ENCODE results near the gene CDV3.

DNA sequence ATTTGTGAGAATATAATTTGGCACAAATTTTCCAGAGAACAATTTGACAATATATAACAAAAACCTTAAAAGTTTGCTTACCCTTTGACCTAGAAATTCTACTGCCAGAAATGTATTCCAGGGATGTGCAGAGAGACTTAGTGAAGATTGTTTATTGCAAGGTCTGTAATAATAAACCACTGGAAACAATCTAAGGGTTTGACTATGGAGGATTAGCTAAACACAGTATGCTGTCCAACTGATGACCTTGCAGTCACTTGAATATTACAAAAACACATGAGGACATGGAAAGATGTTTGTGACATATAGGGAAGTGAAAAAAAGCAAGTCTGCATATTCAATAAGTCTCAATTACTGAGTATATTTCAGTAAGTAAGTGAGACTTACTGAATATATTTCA, 48.1 kb upstream of the CDV3 start:
- TF ChIP-seq RAD21 (IDR thresholded peaks at IDR 0.05) (no peak), SP1 (IDR thresholded peaks at IDR 0.05) (no peak), HNF4G (IDR thresholded peaks at IDR 0.05) (no peak)
- TF ChIP-seq, protein P1, sequence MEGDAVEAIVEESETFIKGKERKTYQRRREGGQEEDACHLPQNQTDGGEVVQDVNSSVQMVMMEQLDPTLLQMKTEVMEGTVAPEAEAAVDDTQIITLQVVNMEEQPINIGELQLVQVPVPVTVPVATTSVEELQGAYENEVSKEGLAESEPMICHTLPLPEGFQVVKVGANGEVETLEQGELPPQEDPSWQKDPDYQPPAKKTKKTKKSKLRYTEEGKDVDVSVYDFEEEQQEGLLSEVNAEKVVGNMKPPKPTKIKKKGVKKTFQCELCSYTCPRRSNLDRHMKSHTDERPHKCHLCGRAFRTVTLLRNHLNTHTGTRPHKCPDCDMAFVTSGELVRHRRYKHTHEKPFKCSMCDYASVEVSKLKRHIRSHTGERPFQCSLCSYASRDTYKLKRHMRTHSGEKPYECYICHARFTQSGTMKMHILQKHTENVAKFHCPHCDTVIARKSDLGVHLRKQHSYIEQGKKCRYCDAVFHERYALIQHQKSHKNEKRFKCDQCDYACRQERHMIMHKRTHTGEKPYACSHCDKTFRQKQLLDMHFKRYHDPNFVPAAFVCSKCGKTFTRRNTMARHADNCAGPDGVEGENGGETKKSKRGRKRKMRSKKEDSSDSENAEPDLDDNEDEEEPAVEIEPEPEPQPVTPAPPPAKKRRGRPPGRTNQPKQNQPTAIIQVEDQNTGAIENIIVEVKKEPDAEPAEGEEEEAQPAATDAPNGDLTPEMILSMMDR (IDR thresholded peaks at IDR 0.05; ENCODE audit: low read depth, low read length, missing input control) = no peak

Data from liver (tissue), 3 donors.